ENCODE results near the gene ELAVL1.
"Not testable (repeated sequence)": the region's sequence is repeated elsewhere in the genome, so short reads cannot be mapped to it uniquely, and the experiment has no call there.

Gene ELAVL1

GRCh38 chr19:8005534-8006256, at the start of gene ELAVL1:
Gene ELAVL1 (minus strand): TSS chr19:8005641. CDS start chr19:7991815, 13,826 bp downstream.
- peak; percentile 92 for DNase-seq

- DNase-seq: no peak
These were observed 48.7 kb upstream of the ELAVL1 start for GRCh38 chr19:8054169-8054568.

GRCh38 chr19:8052464-8052859, 47.0 kb upstream of the ELAVL1 start, which contains the start of gene CCL25:
Gene CCL25 (plus strand): TSS chr19:8052760. CDS start chr19:8053050, 290 bp downstream.
- DNase-seq: no peak

GRCh38 chr19:8050274-8051096, 45.0 kb upstream of the ELAVL1 start:
- peak; percentile 100 for DNase-seq

- no peak for DNase-seq
These were observed 41.2 kb upstream of the ELAVL1 start for GRCh38 chr19:8046569-8047165.

- DNase-seq: no peak
These were observed 40.6 kb upstream of the ELAVL1 start for GRCh38 chr19:8045872-8046568.

- DNase-seq: no peak
These were observed 38.6 kb upstream of the ELAVL1 start for GRCh38 chr19:8044018-8044417.

- DNase-seq: no peak
These were observed 37.5 kb upstream of the ELAVL1 start for GRCh38 chr19:8042900-8043299.

GRCh38 chr19:8041531-8041931, 36.1 kb upstream of the ELAVL1 start:
- DNase-seq: peak; percentile 45

- DNase-seq: no peak
These were observed 33.8 kb upstream of the ELAVL1 start for GRCh38 chr19:8039231-8039630.

- DNase-seq: no peak
These were observed 33.4 kb upstream of the ELAVL1 start for GRCh38 chr19:8038815-8039214.

- DNase-seq: no peak
These were observed 31.1 kb upstream of the ELAVL1 start for GRCh38 chr19:8036434-8037099.

GRCh38 chr19:8034178-8034525, 28.7 kb upstream of the ELAVL1 start:
- DNase-seq: no peak

- DNase-seq: peak; percentile 96
These were observed 28.1 kb upstream of the ELAVL1 start for GRCh38 chr19:8033287-8034177.

GRCh38 chr19:8030960-8031359, 25.5 kb upstream of the ELAVL1 start:
- no peak for DNase-seq

- no peak for DNase-seq
These were observed 23.6 kb upstream of the ELAVL1 start for GRCh38 chr19:8028951-8029491.

GRCh38 chr19:8025316-8025715, 19.9 kb upstream of the ELAVL1 start:
- no peak for DNase-seq

GRCh38 chr19:8024256-8024655, 18.8 kb upstream of the ELAVL1 start:
- DNase-seq: not testable (repeated sequence)

- DNase-seq: no peak
These were observed 17.9 kb upstream of the ELAVL1 start for GRCh38 chr19:8023371-8023770.

GRCh38 chr19:8022275-8022674, 16.8 kb upstream of the ELAVL1 start:
- DNase-seq: no peak

GRCh38 chr19:8021374-8021773, 15.9 kb upstream of the ELAVL1 start:
- no peak for DNase-seq
